Measurements from ENCODE around the gene RASD2.

RASD2 gene

GRCh38 chr22:35558031-35558430 is 17.4 kb downstream of the RASD2 start:
- no peak overlapping the region for H3K4me3 Mint-ChIP-seq
- peak overlapping the region; percentile 34 for H3K27ac Mint-ChIP-seq
- H3K36me3 Mint-ChIP-seq (ENCODE audit: low read depth), result no peaks in the 10 kb centered on the region
- H3K9me3 Mint-ChIP-seq, result no peaks in the 10 kb centered on the region
- H3K27me3 Mint-ChIP-seq (ENCODE audit: low read depth, poor library complexity), result peaks cover 17% of the 10 kb centered on the region
- no peak for DNase-seq
- peaks cover 78% of the 10 kb centered on the region for H3K4me1 Mint-ChIP-seq
- TF ChIP-seq CTCF (IDR thresholded peaks at IDR 0.05), result no peak

- DNase-seq, result no peak
- Mint-ChIP-seq H3K27ac (no peak overlapping the region), H3K27me3 (ENCODE audit: low read depth, poor library complexity) (peaks cover 23% of the 10 kb centered on the region), H3K36me3 (ENCODE audit: low read depth) (no peaks in the 10 kb centered on the region), H3K4me3 (no peak overlapping the region), H3K4me1 (peaks cover 79% of the 10 kb centered on the region), H3K9me3 (no peaks in the 10 kb centered on the region)
- TF ChIP-seq CTCF (IDR thresholded peaks at IDR 0.05), result no peak
These were observed 18.1 kb downstream of the RASD2 start for GRCh38 chr22:35558719-35559118.

DNA sequence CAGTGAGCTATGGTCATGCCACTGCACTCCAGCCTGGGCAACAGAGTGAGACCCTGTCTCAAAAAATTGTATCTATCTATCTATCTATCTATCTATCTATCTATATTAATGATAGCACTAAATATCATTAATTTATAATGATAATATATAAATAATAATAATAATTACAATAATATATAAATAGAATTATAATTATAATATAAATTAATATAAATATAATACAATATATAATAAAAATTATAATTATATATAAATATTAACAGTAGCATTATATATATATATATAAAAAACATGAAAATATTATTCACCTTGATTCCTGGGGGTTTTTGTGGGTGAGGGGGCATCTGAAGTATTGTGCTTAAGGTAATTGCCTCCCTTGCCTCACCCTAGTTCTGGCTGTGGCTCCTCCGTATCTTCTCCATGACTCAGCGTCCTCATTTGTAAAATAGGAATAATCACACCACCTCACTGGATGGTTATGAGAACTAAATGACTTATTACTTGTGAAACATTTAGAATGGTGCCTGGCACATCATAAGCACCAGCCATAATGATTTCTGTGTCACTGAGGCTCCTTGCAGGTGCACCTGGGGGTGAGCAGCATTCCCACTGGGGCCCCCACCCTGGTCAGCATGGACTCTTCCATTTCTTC is 18.8 kb downstream of the RASD2 start:
- DNase-seq, result no peak
- H3K36me3 Mint-ChIP-seq (ENCODE audit: low read depth), result no peaks in the 10 kb centered on the region

DNA sequence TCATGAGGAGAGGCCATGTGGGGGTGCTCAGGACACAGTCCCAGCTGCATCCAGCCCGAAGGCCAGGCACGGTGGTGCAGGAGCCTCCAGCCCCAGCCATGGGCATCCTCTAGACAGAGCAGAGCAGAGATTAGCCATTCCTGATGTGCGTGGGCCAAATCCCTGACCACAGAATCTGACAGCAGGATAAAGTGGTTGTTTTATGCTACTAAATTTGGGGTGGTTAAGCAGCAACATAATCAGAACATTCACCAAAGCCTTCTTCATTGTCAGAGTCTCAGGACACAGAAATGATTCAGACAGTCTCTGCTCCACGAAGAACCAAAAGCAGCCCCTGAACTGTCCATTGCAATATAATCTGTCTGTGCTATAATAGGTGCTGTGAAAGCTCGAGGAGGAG is 19.7 kb downstream of the RASD2 start:
- no peak for TF ChIP-seq CTCF (IDR thresholded peaks at IDR 0.05)
- no peak overlapping the region for H3K4me3 Mint-ChIP-seq
- H3K27ac Mint-ChIP-seq, result peak overlapping the region; percentile 29
- H3K27me3 Mint-ChIP-seq (ENCODE audit: low read depth, poor library complexity), result peaks cover 21% of the 10 kb centered on the region
- no peaks in the 10 kb centered on the region for H3K9me3 Mint-ChIP-seq
- no peaks in the 10 kb centered on the region for H3K36me3 Mint-ChIP-seq (ENCODE audit: low read depth)
- no peak for DNase-seq
- H3K4me1 Mint-ChIP-seq, result peaks cover 74% of the 10 kb centered on the region

More for the DNA sequence above, 18.8 kb downstream of the RASD2 start:
- no peaks in the 10 kb centered on the region for H3K9me3 Mint-ChIP-seq
- peaks cover 75% of the 10 kb centered on the region for H3K4me1 Mint-ChIP-seq
- H3K4me3 Mint-ChIP-seq, result no peak overlapping the region
- H3K27ac Mint-ChIP-seq, result no peak overlapping the region
- H3K27me3 Mint-ChIP-seq (ENCODE audit: low read depth, poor library complexity), result peaks cover 21% of the 10 kb centered on the region
- TF ChIP-seq CTCF (IDR thresholded peaks at IDR 0.05), result no peak

- no peaks in the 10 kb centered on the region for H3K9me3 Mint-ChIP-seq
These were observed 20.2 kb downstream of the RASD2 start for GRCh38 chr22:35560824-35561223.

More at GRCh38 chr22:35560824-35561223, 20.2 kb downstream of the RASD2 start:
- TF ChIP-seq CTCF (IDR thresholded peaks at IDR 0.05), result no peak
- Mint-ChIP-seq H3K4me1 (peaks cover 74% of the 10 kb centered on the region), H3K27me3 (ENCODE audit: low read depth, poor library complexity) (peaks cover 20% of the 10 kb centered on the region), H3K4me3 (no peak overlapping the region), H3K36me3 (ENCODE audit: low read depth) (no peaks in the 10 kb centered on the region), H3K27ac (peak overlapping the region; percentile 29)
- DNase-seq, result no peak

Measured in nephron progenitor cell (in vitro differentiated cells).